ENCODE results near the gene ENOX1. TPM values are rescaled to one million over a fixed set of nuclear protein-coding genes. Genes with fewer than 3 reads are reported as not detected.

Gene ENOX1
- total RNA-seq, 1 donor, result 2.2 TPM

DNA sequence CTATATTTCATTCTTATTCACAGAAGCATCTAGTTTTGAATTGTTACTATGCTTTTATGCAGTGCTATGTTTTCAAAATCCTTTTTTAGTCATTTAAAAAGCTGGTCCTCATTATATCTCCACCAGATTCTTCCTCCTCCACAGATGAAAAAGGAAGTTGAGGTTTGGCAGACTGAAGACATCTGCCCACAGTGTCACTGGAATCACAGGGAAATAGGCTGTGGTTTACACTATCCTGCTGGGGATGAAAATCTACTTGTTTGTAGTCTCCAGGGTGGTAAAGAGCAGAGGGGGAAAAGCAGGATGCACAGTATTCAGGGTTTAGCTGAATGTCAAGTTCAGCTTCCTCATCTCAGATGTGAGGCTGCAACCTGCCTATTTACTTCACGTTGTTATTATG lies 412.2 kb downstream of the ENOX1 start:
- DNase-seq (ENCODE audit: low read depth), result peak; percentile 53
- no peak for TF ChIP-seq CTCF (IDR thresholded peaks at IDR 0.05; ENCODE audit: insufficient read depth, low read depth, low read length)
- H3K4me3 ChIP-seq (ENCODE audit: low read depth, low read length), result no peak overlapping the region

DNA sequence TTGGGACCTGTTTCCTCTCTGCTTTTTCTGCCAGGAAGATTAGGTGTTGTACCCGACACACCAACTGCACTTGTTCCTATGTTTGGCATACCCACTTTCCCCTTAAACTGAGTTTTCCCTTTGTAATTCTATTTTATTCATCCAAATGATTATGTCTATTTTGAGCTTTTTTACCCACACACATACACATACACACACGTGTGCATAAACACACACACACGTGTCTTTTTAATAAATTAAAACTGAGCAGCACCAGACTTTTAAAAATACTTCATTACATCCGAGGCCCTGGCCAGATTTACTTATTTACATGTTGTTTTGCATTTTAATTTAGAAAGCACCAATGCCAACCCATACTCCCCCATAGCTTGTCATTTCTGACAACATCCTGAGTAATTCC lies 413.4 kb downstream of the ENOX1 start:
- DNase-seq (ENCODE audit: low read depth), result no peak
- no peak for TF ChIP-seq CTCF (IDR thresholded peaks at IDR 0.05; ENCODE audit: insufficient read depth, low read depth, low read length)
- H3K4me3 ChIP-seq (ENCODE audit: low read depth, low read length), result no peak overlapping the region

DNA sequence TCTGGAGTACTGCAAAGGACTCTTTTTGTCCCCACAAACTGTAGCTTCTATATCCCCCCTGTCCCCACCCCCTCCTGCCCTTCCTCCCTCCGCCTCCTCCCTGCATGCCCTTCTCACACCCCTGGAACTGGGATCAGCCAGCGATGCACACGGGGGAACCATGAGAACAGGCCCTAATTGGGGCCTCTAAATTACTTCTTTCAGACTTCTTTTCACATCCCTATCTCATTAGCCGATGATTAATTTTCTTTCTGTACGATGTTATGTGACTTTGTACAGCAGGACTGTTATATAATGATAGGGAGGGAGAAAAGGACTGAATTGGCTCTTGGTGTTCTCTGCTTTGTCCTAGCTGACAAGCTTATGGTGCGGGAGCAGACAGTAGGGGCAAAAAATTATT lies 415.9 kb downstream of the ENOX1 start:
- TF ChIP-seq CTCF (IDR thresholded peaks at IDR 0.05; ENCODE audit: insufficient read depth, low read depth, low read length), result no peak
- H3K4me3 ChIP-seq (ENCODE audit: low read depth, low read length), result no peak overlapping the region
- DNase-seq (ENCODE audit: low read depth), result no peak

DNA sequence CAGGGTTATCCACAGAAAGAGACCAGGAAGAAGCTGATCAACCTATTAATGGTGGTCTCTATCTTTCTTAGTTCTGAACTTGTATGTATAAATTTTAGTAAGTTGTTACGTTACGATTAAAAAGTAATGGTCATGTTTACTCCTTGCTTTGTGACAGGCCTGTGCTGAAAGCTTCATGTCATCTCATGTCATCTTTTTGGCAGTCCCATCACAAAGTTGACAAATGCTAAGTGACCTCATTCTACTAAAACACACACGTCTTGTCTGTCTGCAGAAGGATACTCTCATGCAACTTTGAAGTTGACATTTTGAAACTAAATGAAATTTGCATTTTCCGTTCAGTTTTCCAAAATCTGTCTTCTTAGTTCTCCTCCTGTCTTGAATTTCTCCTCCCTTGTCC lies 417.5 kb downstream of the ENOX1 start:
- no peak for DNase-seq (ENCODE audit: low read depth)
- no peak for TF ChIP-seq CTCF (IDR thresholded peaks at IDR 0.05; ENCODE audit: insufficient read depth, low read depth, low read length)
- no peak overlapping the region for H3K4me3 ChIP-seq (ENCODE audit: low read depth, low read length)

DNA sequence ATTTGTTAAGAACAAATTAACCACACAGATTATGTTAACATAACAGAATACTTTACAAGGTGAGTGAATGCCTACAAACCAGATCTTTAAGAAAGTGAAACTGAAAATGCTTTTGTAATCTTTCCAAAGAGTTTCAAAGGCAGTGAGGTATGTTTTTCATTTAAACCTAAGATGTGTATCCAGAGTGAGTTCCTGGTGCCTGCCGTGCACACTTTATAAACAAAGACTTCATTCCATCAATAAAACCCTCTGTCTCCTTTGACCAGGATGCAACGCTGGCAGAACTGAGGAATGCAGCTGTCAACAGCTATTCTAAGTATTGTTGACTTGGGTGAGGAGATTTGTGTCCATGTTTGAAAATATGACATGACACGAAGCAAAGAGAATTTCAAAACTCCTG lies 418.8 kb downstream of the ENOX1 start:
- H3K4me3 ChIP-seq (ENCODE audit: low read depth, low read length), result peak overlapping the region; percentile 26
- DNase-seq (ENCODE audit: low read depth), result peak; percentile 81
- TF ChIP-seq CTCF (IDR thresholded peaks at IDR 0.05; ENCODE audit: insufficient read depth, low read depth, low read length), result no peak

GRCh38 chr13:43365039-43365344 lies 421.8 kb downstream of the ENOX1 start:
- H3K4me3 ChIP-seq (ENCODE audit: low read depth, low read length), result no peak overlapping the region
- DNase-seq (ENCODE audit: low read depth), result no peak
- no peak for TF ChIP-seq CTCF (IDR thresholded peaks at IDR 0.05; ENCODE audit: insufficient read depth, low read depth, low read length)

GRCh38 chr13:43364210-43365038 lies 422.3 kb downstream of the ENOX1 start:
- DNase-seq (ENCODE audit: low read depth), result peak; percentile 63
- no peak for TF ChIP-seq CTCF (IDR thresholded peaks at IDR 0.05; ENCODE audit: insufficient read depth, low read depth, low read length)
- no peak overlapping the region for H3K4me3 ChIP-seq (ENCODE audit: low read depth, low read length)
